GM19452 (cell line): Measurements from ENCODE around the gene COPG1.

Source experiments
- ATAC-seq: cut with Tn5 transposase; IDR thresholded peaks from one replicate; pipeline ENCODE4 v1.9.1; 2021; ENCODE audit not compliant: unreplicated experiment

The COPG1 gene

GRCh38 chr3:129312671-129313414 is 63.4 kb downstream of the COPG1 start:
- ATAC-seq, result no peak

GRCh38 chr3:129313415-129313664 is 63.9 kb downstream of the COPG1 start:
- no peak for ATAC-seq

- ATAC-seq, result no peak
These were observed 64.4 kb downstream of the COPG1 start for GRCh38 chr3:129313665-129314385.

GRCh38 chr3:129314386-129315222 is 65.2 kb downstream of the COPG1 start:
- ATAC-seq, result no peak

- ATAC-seq, result no peak
These were observed 66.0 kb downstream of the COPG1 start for GRCh38 chr3:129315223-129315997.

GRCh38 chr3:129315998-129316247 is 66.5 kb downstream of the COPG1 start:
- no peak for ATAC-seq

GRCh38 chr3:129316248-129317013 is 67.0 kb downstream of the COPG1 start:
- peak; percentile 37 for ATAC-seq

- ATAC-seq, result no peak
These were observed 67.8 kb downstream of the COPG1 start for GRCh38 chr3:129317014-129317771.

GRCh38 chr3:129317848-129318247 is 68.4 kb downstream of the COPG1 start:
- ATAC-seq, result no peak

- ATAC-seq, result no peak
These were observed 69.5 kb downstream of the COPG1 start for GRCh38 chr3:129318921-129319320.

- ATAC-seq, result no peak
These were observed 70.9 kb downstream of the COPG1 start for GRCh38 chr3:129320261-129320660.

GRCh38 chr3:129320825-129321487 is 71.5 kb downstream of the COPG1 start:
- ATAC-seq, result no peak

GRCh38 chr3:129321887-129322286 is 72.5 kb downstream of the COPG1 start:
- ATAC-seq, result no peak

- no peak for ATAC-seq
These were observed 74.4 kb downstream of the COPG1 start for GRCh38 chr3:129323651-129324294.

- ATAC-seq, result no peak
These were observed 75.4 kb downstream of the COPG1 start for GRCh38 chr3:129324855-129325254.

- ATAC-seq, result no peak
These were observed 76.0 kb downstream of the COPG1 start for GRCh38 chr3:129325383-129325782.

GRCh38 chr3:129326138-129326537 is 76.7 kb downstream of the COPG1 start:
- no peak for ATAC-seq

GRCh38 chr3:129326595-129326994 is 77.2 kb downstream of the COPG1 start:
- no peak for ATAC-seq
